ELF-1 (cell line): ENCODE data around the gene PLAGL1.
"Not testable (repeated sequence)": the region's sequence is repeated elsewhere in the genome, so short reads cannot be mapped to it uniquely, and the experiment has no call there.

ENCODE experiments used
- DNase-seq: peaks from one replicate; pipeline ENCODE4 v3.0.0-alpha.2; 2016; ENCODE audit warnings: low read depth, low spot score

Gene PLAGL1

DNA sequence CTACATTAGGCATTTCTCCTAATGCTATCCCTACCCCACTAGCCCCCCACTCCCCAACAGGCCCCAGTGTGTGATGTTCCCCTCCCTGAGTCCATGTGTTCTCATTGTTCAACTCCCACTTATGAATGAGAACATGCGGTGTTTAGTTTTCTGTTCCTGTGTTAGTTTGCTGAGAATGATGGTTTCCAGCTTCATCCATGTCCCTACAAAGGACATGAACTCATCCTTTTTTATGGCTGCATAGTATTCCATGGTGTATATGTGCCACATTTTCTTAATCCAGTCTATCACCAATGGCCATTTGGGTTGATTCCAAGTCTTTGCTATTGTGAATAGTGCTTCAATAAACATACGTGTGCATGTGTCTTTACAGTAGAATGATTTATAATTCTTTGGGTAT is 1.6 kb upstream of the PLAGL1 start:
- not testable (repeated sequence) for DNase-seq

DNA sequence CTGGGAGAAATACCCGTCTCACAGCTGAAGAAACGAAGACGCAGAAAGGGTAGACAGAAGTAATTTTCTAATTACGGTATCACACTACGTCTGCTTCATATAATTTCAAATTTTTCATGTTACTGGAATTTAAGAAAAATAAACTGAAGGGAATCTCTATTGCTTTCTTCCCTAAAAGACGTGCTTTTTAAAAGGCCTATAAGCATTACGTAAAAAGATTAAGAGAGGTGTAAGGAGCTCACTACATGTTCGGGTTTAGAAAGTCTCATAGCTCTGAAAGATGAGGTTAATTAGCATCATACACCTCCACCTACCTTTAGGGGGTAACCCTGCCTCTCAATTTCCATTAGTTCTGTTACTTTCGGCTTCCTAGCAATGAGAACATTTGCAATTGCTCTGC is 787 bp upstream of the PLAGL1 start:
- DNase-seq, result no peak

DNA sequence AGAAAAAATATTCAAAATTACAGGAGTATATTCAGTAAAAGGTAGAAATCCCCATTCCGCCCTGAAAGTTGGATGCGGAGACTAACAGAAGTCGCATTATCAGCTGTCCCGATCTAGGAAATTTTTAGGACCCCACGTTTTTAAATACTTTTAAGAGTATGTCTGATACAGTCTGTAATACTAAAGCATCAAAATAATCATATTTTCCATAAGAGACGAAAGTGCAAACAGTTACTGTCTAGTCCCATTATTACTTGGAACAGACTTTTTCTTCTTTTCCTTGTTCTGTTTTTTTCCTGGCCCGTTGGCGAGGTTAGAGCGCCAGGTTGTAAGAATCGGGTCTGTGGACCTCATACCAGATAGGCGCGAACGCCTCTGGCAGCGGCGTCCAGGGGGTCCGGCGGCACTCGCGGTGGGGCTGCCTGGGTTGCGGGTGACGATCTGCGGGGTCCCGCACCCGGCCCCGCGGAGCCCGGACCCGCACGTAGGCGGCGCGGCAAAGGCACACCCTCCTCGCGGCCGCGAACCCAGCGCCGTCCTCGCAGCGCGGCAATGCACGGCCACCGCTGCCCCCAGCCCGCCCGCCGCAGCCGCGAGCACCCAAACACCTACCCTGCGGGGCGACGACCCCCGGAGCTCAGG is 460 bp downstream of the PLAGL1 start:
- DNase-seq, result peak; percentile 9

DNA sequence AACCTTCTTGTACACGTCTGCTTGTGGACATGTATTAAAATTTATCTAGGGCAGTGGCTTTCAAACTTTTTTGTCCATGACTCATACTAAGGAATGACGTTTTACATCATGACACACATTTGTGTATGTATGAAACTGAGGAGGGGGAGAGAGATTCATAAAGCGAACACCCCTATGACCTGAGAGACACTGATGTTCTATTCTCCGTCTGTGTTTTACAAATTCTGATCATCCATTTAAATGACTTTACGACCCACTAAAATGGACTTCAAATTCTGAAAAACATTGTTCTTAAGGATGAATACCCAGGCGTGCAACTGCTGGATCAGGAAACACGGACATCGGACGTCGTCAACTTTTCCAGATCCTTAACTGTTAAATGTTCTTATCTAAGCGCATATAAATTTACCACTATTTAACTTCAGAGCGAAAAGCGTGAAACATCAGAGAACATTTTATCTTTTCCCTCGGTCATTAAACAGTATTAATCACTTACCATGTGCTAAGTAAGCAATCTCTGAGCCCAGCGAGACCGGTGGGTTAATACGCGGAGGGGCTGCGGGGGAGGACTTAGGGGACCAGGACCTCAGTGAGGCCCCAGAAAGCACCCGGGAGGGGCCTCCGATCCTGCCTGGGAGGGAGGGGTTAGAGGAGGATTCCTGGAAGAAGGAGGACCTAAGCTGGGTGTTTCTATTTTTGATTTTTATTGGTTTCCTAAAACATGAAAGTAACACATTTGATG is 1.2 kb downstream of the PLAGL1 start:
- no peak for DNase-seq

DNA sequence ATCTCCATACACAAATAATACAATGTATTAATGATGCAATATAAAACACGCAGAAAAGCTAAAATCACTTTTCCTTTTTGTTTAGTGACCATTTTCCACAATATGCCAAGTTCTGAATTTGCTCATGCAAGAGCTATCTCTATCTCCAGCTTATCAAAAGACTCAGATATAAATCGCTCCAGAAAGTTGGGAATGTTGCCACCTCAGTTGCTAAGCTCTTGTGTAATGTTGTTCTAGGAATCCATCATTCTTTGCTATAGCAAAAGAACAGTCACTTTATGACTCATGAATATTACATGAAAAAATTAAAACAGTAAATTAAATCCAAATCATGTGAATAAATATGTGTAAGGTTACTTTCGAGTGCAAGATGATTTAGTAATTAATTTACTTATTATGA is 8.7 kb downstream of the PLAGL1 start:
- no peak for DNase-seq

DNA sequence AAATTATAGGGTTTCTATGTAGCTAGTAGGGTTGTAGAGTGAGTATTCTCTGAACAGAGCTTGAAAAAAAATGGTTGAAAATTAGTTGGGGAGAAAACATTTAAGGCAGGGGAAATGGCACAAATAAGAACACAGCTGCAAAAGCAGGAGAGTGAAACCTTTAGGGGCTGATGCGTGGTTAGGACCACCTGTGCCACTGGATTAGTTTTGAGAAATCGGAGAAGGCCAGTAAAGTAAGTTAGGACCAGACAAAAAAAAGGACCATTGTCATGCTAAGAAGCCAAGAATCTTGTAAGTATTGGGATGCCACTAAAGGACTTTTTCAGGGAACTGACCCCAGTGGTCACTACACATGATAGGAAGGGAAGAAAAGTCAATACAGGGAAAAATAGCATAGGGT is 9.4 kb downstream of the PLAGL1 start:
- DNase-seq, result no peak

DNA sequence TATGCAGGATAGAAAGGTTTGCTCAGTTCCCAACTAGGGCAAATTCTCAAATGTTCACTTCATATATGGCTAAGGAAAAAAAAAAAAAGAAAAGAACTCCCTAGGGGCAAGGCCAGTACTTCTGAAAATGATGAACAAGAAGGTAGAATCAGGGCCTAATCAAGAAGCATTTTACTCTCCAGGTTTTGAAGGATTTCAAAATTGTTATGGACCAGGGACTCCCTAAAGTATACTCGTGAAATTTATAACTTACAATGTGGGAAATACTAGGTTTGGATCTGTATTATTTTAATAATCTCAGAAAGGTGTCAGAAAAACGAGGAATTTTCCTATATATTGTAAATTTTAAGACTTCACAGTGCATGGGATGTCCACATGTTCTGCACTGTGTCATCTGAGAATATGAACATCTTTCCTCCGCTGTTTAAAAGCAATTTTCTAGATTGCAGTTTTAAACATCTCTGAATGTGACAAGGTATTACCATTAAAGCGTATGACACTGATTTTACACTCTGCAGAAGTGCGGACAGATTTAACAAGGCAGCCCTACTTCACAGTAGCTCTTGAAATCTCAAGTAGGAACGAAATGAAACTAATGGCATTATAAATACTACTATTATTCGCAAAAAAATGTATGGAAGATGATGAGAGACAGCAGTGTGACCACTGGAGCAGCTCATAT is 14.0 kb downstream of the PLAGL1 start:
- DNase-seq, result no peak

DNA sequence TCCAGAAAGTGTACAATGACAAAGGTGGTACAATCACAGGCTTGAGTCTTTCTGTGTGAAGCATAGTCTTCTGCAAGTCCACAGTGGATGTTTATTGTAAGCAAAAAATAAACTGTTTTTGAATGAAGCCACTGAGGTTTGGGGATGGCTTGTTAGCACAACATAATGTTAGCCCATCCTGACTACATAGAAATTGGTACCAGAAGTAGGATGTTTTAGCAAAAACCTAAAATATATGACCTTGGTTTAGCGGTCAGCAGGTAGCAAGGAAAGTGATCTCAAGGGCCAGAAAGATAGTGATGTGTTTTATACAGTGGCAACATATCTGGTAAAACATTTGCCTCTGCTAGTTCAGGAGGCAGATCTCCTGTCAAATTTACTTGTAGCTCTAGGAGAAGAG is 15.8 kb downstream of the PLAGL1 start:
- no peak for DNase-seq

DNA sequence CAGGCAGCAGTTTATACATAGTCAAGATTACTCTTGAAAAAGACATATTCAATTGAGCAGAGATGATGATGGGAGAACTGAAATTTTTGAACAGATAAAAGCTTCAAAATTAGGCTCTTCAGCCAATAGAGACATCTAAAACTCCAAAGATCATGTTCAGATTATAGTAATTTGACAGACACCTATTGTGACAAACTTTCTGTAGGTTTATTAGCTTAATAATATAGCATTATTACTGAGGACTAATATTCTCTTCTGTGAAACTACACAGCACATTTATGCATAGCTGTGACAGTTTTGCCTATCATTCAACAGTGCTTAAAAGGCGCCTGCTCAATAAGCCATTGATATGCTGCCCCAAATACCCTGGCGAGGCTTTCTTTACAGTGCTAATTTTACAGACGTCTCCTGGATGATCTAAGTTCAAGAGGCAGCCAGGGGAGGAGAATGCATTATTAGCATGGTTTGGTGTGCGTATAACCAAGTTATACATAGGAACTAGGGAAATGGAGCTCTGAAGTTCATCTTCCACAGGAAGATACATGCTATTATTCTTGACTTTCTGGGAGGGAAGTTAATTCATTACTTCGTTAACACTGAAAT is 21.5 kb downstream of the PLAGL1 start:
- DNase-seq, result no peak

DNA sequence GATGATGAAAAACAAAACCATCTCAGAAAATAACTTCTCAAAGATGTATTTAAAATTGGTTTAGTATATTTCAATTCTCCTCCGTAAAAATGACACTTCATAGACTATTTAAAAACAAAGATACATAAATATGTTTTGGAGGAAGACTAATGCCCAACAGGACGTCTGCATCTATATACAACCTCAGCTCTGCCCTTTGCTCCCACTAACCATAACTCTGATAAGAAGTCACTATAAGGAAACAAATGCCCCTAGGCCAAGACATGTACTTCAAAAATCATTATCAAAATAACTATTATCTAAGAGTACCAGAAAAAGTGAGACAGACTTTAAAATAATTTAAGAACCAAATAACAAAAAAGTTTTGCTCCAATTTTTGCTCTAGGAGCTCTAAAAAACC is 23.4 kb downstream of the PLAGL1 start:
- DNase-seq, result no peak

DNA sequence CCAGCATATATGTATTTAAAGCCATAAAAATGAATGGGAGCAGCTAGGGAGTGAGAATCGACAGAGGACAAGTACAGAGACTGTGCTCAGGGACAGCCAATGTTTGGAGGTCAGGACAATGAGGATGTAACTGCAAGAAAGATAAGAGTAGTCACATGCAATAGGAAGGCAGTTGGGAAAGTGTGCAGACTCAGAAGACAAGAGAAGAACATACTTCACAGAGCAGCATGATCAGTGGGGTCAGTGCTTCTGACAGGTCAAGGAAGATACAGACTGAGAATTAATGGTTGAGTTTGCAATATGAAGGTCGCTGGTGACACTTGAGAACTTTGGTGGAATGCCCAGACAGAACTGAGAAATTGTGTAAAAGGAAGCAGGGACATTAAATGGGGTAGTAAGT is 25.1 kb downstream of the PLAGL1 start:
- DNase-seq, result no peak

DNA sequence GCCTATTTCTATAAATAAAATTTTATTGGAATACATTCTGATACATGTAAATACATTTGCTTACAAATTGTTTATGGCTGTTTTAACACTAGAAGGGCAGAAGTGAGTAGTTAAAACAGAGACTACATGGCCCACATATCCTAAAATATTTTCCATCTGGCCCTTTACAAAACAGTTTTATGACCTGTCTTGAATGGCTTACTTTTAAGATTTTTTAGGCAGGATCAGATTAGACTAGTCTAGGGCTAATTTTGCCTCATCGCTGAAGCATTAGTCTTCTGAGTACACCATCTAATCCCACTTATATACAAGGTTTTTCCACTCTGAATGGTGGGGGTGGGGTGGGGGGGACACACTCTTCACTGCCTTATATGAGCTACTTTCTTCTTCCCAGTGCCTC is 27.1 kb downstream of the PLAGL1 start:
- DNase-seq, result no peak

DNA sequence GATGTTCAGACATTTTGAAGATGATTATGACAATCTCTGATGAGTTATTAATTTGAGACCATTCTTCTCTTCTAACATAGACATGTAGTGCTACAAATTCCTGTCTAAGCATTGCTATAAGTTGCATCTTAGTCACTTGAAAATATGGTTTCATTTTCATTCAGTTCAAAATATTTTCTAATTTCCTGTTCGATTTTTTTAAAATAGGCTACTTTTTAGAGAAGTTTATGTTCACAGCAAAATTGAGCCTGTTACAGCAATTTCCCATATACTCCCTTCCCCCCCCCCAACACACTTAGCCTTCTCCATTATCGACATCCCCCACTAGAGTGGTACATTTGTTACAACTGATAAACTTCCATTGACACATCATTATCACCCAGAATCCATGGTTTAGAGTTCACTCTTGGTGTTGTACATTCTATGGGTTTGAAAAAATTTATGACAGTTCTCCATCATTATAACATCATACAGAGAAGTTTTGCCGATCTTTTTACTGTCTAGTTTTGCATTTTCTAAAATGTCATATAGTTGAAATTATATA is 31.2 kb downstream of the PLAGL1 start:
- DNase-seq, result no peak

DNA sequence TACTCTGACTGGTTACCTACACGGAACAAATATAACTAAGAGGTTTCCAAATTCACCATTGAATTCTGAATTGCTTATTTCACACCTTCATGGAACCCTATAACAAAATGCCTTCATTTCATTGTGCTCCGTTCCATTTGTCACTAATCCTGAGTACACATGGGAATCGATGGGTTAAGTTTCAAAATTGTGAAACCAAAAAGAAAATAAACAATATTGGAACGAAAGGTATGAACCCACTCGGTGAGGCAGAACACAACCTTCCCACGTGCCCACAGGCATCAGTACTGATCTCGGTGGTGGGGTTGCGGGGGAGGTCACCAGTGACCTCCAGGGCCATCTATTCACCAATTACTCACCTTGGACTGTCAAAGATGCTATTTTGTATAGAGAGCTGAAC is 34.0 kb downstream of the PLAGL1 start:
- no peak for DNase-seq

DNA sequence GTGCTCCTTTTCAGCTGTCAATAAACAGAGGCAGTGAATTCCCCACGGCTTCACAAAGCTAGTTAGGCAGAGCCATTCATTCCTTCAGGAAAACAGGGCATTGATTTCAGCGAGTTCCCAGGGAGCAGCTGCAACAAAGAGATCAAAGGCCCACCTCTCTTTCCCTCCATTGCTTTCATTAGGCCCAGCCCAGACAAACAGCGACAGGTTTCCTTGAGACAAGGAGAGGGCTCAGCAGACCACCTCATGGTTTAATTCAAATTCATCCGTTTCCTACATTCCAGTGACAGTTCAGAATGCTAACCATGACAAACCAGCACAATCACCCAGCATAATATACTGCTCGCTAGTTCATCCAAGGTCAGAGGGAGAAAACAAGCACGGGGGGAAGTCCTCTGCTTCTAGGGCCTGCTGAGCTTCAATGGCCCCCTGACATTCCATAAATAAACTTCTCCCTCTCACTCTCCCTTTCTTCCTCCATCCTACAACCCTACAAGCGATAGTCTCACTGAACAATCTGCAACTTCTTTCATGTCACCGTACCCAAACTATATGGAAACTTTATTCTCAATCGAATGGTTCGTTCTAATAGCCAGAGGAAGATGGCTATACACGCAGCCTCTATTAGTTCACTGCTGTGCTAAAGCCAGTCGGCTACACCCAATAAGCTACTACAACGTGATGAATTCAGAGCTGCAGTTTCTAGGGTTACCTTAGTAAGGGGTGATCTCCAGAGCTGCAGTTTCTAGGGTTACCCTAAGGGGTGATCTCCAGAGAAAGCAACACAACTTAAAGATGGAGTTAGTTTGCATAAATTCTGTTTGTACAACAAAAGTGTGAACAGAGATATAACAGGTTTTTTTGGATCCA is 34.7 kb downstream of the PLAGL1 start:
- peak; percentile 97 for DNase-seq

DNA sequence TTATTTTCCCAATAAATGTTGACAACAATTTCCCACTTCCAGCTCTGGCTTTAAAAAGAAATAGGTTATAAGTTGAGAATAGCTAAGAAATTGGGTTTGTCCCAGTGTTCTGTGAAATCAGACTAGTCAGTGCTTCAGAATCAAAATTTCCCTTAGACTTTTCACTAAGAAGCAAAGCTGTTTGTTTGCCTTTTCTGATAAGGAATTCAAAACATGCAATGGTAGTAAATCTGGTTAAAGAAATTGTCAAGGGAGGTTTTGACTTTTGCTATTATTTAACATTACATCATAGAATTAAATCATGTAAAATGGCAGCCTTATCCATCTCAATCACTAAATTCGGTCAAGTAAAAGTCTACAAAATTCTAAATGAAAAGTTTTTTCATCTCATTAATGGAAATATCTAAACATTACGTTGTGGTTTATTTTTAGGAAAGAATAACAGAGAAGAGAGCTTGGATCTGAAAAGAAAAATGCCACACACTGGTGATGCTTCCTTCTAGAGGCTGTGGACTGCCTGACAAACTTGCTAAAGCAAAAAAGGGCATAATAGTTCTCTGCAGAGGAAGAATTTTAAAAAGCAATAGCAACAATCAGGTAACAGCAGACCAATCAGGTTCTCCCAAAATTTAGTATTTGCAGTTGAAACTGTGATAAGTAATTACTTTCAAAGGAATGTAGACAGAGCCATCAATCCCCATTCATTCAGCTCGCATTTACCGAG is 36.4 kb downstream of the PLAGL1 start:
- DNase-seq, result no peak

DNA sequence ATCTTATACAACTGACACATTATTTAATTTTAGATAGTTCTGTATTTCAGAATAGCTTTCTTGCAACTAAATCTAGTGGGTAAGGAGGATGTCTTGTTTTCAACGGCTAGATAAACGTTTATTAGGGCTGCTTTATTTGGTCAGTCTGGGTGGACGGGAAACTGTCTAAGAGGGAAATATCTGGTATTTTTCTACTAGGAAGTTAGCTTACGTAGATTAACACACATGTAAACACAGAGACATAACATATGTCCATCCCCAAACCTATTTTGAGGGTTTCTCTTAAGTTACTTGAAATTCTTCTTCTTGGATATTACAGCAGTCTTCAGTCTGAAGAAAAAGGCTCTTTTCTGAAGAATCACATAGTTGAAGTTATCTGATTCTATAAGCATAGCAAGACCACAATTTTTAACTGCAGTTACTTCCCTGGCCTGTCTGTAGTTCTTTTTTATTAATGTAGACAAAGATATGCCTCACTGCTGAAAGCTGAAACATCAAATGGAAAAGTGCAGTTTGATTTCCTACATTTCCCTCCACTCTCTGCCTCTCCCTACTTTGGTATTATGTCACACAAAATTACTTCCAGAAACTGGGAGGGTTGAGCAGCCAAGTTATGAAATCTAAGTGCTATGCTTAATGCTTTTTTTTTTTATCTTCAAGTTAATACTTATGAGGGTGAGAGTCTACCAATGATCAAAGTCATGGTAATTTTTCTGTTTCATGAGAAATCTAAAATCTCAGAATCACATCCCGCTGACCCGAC is 37.4 kb downstream of the PLAGL1 start:
- DNase-seq, result no peak

DNA sequence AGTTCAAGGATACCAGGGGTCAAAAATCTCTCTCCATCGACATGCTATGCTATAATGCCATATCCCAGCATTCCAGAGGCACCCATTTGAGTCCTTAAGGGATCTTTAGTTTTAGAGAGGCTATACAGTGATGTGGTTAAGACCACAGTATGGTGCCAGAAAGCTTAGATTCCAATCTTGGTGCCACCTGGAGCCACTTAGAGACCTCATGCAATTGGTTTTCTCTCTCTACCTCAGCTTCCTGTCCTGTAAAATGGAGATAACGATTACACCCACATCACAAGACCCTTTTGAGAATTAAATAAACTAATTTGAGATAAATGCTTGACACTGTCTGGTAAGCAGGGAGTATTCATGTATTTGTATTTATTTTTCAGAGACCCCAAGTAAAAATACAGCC is 39.0 kb downstream of the PLAGL1 start:
- DNase-seq, result peak; percentile 50

DNA sequence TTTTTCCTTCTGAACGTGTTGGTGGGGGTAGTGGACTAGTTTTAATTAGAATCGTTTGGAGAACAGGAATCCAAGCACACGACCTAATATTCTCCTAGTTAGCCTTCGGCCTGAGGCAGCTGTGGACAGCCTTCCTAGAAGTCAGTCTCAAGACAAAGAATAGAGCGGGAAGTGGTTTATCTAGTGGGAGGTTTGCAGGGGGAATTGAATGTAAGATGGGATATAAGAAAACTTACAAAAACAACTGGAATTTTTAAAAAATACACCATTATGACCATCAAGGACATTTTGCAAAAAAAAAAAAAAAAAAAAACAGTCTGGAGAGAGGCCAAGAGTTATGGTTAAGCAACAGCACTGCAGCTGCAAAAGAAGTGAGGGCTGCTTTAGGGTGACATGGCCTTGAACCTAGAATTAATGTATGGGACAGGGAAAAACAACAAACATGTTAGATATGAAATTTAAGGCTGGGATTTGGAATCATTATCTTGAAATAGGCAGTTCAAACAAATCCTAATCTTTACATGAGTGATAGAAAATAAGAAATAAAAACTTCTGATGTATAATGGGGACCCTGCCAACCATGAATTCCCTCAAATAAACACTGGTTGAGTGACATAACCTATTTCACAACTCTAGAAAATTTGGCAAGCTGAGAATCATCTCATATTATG is 40.2 kb downstream of the PLAGL1 start:
- no peak for DNase-seq
